ENCODE results near the gene ITGB4. TPM values are rescaled to one million over a fixed set of nuclear protein-coding genes. Genes with fewer than 3 reads are reported as not detected.

ITGB4 gene
- total and polyA plus RNA-seq, 10 of the 15 experiments (the other 5 are each of a cell fraction or from before 2014, with no cell fraction given), result 0.06 to 1.6 (median 0.27) TPM; not detected in 2

GRCh38 chr17:75672011-75672410 is 49.2 kb upstream of the ITGB4 start:
- no peak for FAIRE-seq
- ATAC-seq, result no peak
- intact Hi-C loops (cut with micrococcal nuclease; ENCODE audit: unreplicated experiment) (no loop called here), in situ Hi-C loops (cut with MboI) (loop anchor here (5.0 kb wide), 1 partner anchor 75 kb away; no protein-coding TSS in a partner anchor)
- Histone ChIP-seq H3K27me3 (replicated peaks in 1 of 2; ENCODE audit: control insufficient read depth in 2 of 2, insufficient read depth in 2 of 2, low read length in 1 of 2) (no peaks in the 10 kb centered on the region), H3K9me3 (replicated peaks; ENCODE audit: control insufficient read depth, insufficient read depth, low read length) (no peaks in the 10 kb centered on the region), H2AFZ (ENCODE audit: control insufficient read depth, low read depth, low read length) (no peak overlapping the region), H3K27ac (ENCODE audit: control insufficient read depth, insufficient read depth) (no peak overlapping the region), H3K4me1 (ENCODE audit: control insufficient read depth, insufficient read depth, low read length) (peaks cover 4% of the 10 kb centered on the region), H3K79me2 (ENCODE audit: control insufficient read depth, insufficient read depth, low read length) (peaks cover 45% of the 10 kb centered on the region), H3K4me2 (ENCODE audit: control insufficient read depth, insufficient read depth) (no peak overlapping the region; the same call in 1 of the 2 replicates), H3K4me3 (no peak overlapping the region), H3K36me3 (ENCODE audit: control insufficient read depth in 2 of 2, insufficient read depth in 2 of 2, low read length in 1 of 2) (peaks cover 4 to 22% of the 10 kb centered on the region in 2 experiments), H4K20me1 (ENCODE audit: control insufficient read depth, insufficient read depth) (no peaks in the 10 kb centered on the region), H3K9ac (ENCODE audit: control insufficient read depth, insufficient read depth, low read length) (no peak overlapping the region)
- DNase-seq (ENCODE audit: low read depth, low spot score), result no peak
- ChIA-PET RAD21 (ENCODE audit: unreplicated experiment) (interaction anchor here (1.3 to 7.6 kb wide), 3 partner anchors 26 to 77 kb away, joined by 3 to 79 read pairs (median 4); a partner anchor contains a TSS), CTCF (interaction anchor here (0.8 to 7.9 kb wide), 12 partner anchors 10 to 82 kb away, joined by 3 to 197 read pairs (median 6); partner anchors contain the start of gene SMIM5), SMC1A (ENCODE audit: uncharacterized antibody, unreplicated experiment) (interaction anchor here (0.9 to 6.6 kb wide), 6 partner anchors 9 to 75 kb away, joined by 3 to 72 read pairs (median 4); partner anchors contain the start of gene SMIM5), POLR2A (interaction anchor here (0.8 to 0.9 kb wide), 2 partner anchors 9 to 15 kb away, joined by 3 read pairs; no protein-coding TSS in a partner anchor)
- no TSS peak for BruUV-seq (replicated peaks)
- 99% methylated on average over 5 of the region's 5 CpGs for WGBS (ENCODE audit: insufficient coverage, insufficient replicate concordance, low lambda C conversion rate, missing lambda C conversion rate)
- TF ChIP-seq MYC (IDR thresholded peaks at IDR 0.05; ENCODE audit: insufficient read depth, insufficient read length, insufficient replicate concordance, low read length, severe bottlenecking), result no peak
- no peak for TF ChIP-seq POU2F2 (IDR thresholded peaks at IDR 0.05; ENCODE audit: borderline replicate concordance, low read depth, low read length)
- TF ChIP-seq YY1 (IDR thresholded peaks at IDR 0.05; ENCODE audit: low read depth, low read length), result no peak
- TF ChIP-seq PAX8 (IDR thresholded peaks at IDR 0.05), result no peak
- TF ChIP-seq HDAC6 (IDR thresholded peaks at IDR 0.05; ENCODE audit: unreplicated experiment), result no peak
- TF ChIP-seq BCL3 (IDR thresholded peaks at IDR 0.05; ENCODE audit: borderline replicate concordance, insufficient read depth, low read depth, low read length, poor library complexity, severe bottlenecking), result no peak
- TF ChIP-seq SIX5 (IDR thresholded peaks at IDR 0.05; ENCODE audit: low read depth, low read length, severe bottlenecking), result no peak
- TF ChIP-seq, protein P1, sequence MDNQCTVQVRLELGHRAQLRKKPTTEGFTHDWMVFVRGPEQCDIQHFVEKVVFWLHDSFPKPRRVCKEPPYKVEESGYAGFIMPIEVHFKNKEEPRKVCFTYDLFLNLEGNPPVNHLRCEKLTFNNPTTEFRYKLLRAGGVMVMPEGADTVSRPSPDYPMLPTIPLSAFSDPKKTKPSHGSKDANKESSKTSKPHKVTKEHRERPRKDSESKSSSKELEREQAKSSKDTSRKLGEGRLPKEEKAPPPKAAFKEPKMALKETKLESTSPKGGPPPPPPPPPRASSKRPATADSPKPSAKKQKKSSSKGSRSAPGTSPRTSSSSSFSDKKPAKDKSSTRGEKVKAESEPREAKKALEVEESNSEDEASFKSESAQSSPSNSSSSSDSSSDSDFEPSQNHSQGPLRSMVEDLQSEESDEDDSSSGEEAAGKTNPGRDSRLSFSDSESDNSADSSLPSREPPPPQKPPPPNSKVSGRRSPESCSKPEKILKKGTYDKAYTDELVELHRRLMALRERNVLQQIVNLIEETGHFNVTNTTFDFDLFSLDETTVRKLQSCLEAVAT (IDR thresholded peaks at IDR 0.05), result no peak
- TF ChIP-seq ZNF207 (IDR thresholded peaks at IDR 0.05; ENCODE audit: borderline replicate concordance), result no peak
- TF ChIP-seq NR2C2 (IDR thresholded peaks at IDR 0.05; ENCODE audit: borderline replicate concordance, control insufficient read depth, insufficient read length, low read depth), result no peak
- no peak for TF ChIP-seq POLR2AphosphoS2 (IDR thresholded peaks at IDR 0.05; ENCODE audit: low read depth, low read length)
- TF ChIP-seq BCL11A (IDR thresholded peaks at IDR 0.05; ENCODE audit: low read depth, low read length), result no peak
- no peak for TF ChIP-seq MTA2 (IDR thresholded peaks at IDR 0.05; ENCODE audit: low read depth)
- no peak for TF ChIP-seq TCF7 (IDR thresholded peaks at IDR 0.05; ENCODE audit: borderline replicate concordance)
- no peak for TF ChIP-seq ATF7 (IDR thresholded peaks at IDR 0.05; ENCODE audit: low read depth)
- no peak for TF ChIP-seq HSF1 (IDR thresholded peaks at IDR 0.05; ENCODE audit: low read depth, low read length)
- no peak for TF ChIP-seq ZBTB4 (CRISPR knock-in tag; IDR thresholded peaks at IDR 0.05)
